ENCODE measurements around the gene HPSE2.
"Not testable (repeated sequence)": the region's sequence is repeated elsewhere in the genome, so short reads cannot be mapped to it uniquely, and the experiment has no call there.

The HPSE2 gene

DNA sequence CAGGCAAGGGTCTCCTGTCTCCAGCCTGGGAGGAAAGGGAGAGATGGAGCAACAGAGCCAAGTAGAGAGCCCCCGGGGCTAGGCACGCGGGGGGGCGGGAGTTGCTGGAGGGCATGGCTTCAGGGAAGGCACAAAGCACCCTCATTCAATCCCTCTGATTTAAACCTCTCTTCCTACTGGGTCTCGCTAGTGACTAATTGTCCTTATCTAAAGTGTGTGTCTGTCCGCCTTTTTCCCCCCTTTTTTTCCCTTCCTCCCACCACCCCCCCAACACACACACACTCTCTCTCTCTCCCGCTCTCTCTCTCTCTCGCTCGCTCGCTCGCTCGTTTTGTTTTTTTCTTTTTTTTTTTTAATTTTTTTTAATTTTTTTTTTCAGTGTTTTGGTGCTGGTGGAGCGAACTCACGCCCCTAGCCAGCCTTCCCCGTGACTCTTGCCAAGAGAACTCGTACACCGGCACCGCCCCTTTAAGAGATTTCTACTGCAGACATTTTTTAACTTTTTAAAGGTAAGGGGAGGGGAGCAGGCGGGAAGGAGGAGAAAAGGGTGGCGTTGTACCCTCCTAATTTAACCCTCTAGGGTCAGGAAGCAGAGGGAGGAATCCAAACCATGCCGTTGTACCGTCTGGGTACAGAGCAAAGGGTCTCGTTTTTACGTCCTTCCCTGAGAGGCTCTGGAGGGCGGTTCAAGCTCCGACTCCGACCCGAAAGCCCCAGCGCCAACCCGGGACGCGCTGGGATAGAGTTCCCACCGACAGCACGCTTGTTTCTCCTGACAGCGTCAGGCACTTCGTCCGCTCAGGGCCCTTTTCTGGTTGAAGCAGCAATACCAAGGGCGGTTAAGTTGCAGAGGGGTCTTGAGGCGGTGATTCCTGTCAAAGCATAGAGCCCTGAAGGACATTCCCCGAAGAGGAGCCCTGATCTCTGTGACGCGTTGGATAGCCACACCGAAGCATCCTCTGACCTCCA lies at the start of gene HPSE2:
HPSE2 (minus strand) TSS at position 195 of the 969 bp plus-strand sequence.
- DNase-seq = no peak

DNA sequence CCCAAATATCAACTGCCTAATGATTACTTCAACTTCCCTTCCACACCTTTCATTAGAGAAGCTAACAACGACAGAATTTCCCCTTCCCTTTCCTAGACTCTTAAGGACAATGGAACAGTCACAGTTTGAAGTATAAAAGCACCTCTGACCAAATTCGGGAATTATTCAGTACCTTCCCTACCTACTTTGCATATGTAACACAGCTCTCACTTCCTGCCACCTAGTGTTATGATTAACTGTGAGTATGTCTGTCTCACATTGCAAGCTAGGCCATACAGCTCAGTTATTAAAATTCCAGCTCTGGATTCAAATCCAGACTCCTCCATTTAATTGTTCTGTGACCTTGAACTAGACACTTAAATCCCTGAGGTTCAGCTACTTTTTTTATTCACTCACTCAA lies 44.8 kb upstream of the HPSE2 start:
- DNase-seq = no peak

DNA sequence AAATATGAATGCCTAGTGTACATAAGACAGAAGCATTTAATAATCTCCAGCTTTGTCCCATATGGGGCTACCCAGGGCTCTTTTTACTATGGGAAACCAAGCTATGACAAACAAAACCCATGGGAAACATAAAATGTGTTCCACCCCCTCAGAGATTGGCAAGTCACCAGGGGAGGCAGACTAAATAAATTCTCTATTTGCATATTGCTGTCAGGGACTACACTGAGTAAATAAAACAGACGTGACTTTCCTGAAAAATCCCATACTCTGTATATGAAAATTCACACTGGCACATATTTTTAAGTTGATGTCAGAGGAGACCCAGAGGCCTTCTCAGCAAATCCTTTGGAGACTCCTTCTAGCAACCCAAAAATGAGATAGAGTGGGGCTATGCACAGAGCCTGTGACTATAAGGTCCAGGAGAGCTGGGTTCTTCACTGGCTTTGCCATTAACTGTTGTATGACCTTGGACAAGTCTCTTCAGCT lies 44.0 kb upstream of the HPSE2 start:
- no peak for DNase-seq

DNA sequence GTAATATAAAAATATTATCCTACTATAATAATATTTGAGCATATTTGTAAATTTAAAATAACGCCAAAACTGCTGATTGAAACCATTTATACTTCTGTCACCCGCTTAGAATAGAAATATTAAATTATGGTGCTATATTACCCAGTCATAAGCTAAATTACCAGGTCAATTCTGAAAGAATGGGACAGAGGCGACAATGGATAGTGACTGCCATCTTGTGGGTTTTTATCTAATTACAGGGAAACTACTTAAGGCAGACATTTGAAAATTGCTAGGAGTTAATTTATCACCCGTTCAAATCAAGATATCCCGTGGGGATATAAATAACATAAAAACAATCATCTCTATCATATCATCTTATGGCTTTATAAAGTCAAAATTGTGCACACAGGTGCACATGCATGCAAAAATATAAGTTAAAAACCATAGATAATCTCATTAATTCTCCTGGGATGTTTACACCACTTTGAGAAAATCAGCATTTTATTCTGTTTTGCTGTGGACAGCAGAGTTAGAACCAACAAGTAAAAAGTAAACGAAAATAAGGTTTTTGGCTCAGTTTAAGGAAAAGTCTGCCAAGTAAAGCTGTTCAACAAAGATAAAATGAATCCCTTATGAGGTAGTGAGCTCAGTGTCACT lies 41.3 kb upstream of the HPSE2 start:
- no peak for DNase-seq

DNA sequence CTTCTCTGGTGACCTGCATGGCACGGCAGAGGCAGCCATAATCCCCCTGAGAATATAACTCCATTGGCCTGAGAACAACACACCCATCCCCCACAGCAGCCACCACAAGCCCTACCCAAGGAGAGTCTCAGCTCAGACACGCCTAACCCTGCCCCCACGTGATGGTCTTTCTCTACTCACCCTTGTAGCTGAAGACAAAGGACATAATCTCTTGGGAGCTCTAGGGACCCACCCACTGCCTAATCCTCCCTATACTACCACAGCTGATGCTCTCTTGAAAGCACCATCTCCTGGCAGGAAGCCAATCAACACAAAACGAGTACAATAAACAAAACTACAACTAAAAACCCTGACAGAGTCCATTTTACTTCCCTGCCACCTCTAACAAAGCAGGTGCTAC lies 30.7 kb upstream of the HPSE2 start:
- no peak for DNase-seq

DNA sequence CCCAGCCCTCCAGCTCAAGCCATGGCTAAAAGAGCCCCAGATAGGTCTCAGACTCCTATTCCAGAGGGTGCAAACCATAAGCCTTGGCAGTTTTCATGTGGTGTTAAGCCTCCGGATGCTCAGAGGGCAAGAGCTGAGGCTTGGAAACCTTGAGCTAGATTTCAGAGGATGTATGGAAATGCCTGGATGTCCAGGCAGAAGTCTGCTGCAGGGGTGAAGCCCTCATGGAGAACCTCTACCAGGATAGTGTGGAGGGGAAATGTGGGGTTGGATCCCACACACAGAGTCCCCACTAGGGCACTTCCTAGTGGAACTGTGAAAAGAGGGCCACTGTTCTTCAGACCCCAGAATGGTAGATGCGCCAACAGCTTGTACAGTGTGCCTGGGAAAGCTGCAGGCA lies 13.2 kb upstream of the HPSE2 start:
- no peak for DNase-seq

DNA sequence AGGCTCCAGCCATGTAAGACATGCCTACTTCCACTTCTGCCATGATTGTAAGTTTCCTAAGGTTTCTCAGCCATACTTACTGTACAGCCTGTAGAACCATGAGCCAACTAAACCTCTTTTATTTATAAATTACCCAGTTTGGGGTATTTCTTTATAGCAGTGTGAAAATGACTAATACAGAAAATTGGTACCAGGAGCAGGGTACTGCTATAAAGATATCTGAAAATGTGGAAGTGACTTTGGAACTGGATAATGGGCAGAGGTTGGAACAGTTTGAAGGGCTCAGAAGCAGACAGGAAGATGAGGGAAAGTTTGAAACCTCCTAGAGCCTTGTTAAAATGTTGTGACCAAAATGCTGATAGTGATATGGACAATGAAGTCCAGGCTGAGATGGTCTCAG lies 12.2 kb upstream of the HPSE2 start:
- DNase-seq = not testable (repeated sequence)

DNA sequence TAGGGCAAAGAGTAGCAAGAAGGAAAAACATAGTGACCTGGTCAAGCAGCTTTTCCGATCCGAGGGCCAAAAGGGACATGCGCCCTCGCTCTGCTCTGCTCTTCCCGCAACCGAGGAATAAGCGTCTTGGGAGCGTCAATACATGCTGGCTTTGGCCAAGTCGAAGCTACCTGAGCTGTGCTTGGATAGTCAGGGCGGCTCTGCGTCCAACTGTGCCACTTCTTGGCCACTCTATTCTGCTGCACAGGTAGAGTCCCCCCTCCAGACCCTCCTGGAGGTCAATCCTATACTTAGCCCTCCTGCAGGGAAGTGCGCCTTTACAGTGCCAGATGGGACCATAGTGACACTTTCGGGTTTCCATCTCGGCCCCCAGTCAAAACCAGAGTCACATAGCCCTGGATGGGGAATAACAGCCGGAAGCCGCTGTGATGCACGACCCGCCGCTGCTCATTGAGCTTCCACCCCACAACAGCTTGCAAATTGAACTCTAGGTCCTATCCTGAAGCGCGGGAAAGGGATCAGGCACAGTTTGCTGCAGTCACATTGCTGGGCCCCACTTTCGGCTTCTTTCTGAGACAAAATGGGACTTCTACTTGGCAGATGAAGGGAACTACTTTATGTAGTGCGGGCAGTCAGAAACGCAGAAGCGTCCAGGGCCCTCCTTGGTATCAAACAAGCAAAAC lies 1.1 kb upstream of the HPSE2 start:
- DNase-seq = no peak

DNA sequence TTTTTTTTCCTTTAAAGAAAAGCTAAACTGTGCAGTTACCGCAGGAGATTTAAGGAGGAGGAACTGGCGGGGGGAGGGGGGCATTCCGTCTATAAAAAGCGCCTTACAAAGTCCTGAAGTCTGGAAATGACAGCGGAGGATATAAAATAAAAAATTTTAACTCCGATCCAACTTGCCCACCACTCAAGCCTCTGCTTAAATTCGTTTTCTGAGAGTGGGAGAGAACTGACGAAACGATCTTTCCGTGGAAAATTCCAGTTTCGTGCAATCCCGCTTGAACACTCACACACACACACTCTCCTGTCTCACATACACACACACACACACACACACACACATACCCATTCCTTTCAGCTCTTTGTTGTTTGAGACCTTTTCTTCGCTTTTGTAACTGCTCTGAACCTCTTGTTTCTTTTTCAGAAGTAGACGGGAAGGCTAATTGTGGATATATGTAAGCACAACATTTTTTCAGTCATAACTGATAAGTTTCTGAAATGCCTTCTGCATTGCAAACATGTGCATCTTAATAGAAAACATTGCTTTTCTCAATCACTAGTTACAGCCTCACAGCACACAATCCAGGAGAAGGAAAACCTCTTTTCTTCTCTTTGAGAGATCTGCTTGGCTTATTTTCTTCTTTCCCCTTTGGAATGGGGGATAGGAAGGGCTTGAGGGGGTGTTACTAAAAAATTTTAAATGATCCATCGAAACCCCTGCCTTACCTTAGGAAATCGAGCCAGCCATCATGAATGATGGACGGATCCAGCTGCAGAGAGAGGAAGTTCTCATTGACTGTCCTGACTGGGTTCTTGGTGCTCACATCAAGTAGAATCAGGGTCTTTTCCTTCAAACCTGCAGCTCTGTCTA lies 628 bp downstream of the HPSE2 start:
- DNase-seq = no peak

DNA sequence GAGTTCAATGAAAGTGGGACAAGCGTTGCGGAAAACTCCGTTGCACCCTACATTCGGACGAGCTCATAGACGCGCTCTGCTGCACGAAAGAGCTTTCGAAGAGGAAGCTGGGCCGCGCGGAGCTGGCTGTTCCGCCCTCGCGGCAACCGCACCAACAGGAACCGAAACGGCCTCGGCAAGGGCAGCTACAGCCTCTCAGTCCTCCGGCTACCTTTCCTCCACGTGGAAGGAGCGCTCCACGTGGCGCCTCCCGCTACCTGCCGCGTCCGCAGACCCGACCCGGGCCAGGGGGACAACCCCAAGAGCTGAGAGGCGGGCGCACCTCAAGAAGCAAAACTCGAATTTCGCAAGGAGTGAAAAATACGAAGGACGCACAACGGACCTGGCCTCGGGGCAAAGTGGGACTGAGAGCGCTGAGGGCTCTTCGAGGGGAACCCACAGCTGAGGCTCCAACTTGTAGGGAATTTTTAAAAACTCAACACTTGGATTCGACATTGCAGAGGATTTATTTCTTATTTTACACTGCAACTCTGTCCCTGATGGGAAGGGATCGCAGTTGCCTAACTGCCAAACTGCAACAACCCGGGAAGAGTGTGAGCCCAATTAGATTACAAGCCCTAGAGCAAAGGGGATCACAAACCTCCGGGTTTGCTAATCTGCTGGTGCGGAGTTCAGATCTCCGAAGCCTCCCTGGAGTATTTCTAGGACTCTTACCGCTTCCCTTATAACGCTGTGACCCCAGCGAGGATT lies 1.4 kb downstream of the HPSE2 start:
- DNase-seq = no peak

DNA sequence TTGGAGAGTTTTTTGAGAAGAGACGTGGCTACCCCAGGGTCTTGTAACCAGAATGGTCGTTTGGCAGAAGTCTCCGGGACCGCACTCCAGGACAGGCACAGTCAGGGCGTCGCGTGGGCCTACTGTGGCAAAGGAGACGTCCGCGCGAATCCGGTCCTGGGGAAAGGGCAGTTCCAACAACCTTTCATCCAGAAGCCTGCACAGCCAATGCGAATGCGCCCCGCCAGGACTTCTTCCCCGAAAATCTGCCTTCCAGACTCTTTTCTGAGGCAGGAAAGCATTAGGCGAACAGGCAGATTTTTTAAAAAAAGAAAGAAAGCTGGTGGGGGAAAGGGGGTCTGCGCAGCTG lies 2.0 kb downstream of the HPSE2 start:
- DNase-seq = no peak

DNA sequence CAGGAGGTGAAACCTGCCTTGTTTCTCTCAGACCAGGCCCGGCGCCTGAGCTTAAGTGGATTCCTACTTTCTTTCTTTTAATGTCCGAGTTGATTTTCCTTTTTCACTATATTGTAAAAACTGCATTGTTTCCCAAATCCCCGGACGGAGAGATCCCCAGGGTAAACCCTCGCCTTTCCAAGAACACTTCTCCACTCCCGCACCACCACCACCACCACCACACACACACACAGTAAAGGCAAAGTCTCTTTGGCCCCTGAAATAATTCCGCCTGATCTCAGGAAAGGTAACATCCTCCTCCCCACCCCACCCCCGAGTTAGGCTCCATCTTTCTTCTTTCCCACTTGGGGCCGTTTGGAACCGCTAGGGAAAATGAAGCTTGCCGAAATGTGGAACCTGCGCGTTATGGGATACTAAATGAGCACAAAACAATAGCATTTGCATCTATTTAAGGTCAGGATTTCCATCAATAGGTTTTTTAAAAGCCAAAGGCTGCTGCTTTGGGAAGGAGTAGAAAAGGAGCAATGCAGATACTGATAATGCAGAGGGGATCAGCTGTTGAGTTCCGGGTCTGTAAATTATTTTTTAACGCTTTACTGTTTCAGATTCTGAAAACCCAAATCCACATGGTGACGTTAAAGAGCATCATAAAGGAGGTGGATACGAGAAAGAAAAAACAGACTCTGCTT lies 2.5 kb downstream of the HPSE2 start:
- DNase-seq = no peak

DNA sequence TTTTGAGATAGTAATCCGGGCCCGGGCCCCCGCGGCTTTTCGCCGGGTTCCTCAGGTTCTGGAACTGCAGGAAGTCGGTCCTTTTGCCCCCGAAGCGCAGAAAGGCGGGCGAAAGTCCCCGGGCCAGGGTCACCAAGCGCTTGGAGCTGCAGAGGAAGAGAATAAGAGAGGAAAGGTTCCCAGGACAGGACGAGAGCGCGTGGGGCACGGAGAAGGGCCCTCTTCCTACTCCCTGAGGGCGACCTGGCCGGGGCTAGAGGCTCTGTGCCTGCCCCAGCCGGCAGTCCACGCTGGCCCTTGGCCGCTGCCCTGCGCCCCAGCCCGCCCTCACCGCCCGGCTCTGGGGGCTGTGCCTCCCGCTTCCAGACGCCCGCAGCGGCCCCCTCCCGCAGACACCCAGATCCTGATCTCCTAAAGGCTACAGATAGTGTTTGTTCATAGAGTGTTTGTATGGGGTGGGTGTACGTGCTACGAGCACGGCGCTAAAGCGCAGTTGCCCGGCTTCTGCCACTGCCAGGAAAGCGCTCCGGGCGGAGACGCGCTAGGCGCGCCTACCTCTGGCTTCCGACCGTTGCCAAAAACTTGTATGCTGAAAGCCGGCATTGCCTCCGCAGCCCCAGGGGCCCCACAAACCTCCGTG lies 3.2 kb downstream of the HPSE2 start:
- no peak for DNase-seq

DNA sequence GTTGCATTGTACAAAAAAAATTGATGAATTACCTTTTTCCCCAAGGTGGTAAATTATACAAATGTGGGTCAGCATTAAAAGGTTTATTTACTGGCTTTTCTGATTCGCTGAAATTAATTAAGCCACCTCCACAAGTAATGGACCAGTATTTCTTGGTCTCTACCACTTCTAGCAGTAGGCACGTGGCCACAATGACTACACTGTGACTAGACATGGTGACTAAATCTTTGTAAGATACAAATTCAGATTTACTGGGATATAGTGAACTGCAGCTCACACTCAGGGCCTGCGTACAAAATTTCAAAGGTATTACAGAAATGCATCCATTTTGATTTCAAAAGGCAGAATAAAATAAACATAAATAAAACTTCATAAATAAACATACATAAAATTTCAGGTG lies 10.9 kb downstream of the HPSE2 start:
- no peak for DNase-seq

DNA sequence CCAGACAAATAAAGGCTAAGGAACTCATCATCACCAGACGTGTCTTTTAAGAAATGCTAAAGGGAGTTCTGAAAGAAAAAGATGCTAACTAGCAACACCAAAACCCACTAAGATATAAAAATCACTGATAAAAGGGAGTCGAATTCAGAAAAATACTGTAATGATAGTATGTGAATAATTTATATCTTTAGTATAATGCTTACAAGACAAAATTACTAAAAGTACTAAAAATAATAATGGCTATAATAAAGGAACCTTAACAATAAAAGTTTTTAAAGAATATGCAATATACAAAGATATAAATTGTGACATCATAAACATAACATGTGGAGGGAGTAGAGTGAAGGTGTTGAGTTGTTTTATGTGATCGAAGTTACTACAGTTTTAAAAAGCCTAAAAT lies 28.3 kb downstream of the HPSE2 start:
- no peak for DNase-seq

DNA sequence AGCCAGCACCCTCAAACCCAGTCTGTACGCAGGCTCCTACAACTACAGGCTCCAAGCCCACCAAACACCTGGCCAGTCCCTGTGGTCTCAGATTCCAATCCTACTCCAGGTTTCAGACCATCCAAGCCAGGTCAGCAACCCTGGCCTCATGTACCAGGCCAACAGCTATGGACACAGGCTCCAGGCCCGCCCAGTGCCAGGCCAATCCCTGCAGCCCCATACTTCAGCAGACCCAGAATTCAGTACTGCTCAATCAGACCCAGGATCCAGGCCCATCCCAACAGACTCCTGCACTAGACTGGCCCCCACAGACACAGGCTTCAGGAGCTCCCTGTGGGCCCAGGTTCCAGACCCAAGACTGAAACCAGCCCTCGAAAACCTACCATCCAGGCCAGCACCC lies 32.3 kb downstream of the HPSE2 start:
- DNase-seq = no peak

DNA sequence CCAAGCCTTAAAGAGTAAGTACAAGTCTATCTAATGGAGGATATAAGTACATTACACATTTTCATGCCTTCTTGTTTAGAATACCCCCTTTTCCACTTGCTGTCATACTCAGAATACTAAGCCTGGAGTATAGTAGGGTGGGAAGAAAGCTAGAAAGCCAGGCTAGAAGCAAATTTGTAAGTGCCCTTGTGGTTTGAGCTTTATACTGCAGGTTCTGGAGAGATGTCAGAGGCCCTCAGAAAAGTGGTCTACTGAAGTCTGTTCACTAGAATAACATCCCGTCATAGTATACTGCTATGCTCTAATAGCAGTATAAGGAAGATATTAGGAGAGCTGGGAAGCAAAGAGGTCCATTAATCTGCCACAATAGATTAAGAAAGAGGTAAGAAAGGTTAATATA lies 62.7 kb downstream of the HPSE2 start:
- DNase-seq = no peak

DNA sequence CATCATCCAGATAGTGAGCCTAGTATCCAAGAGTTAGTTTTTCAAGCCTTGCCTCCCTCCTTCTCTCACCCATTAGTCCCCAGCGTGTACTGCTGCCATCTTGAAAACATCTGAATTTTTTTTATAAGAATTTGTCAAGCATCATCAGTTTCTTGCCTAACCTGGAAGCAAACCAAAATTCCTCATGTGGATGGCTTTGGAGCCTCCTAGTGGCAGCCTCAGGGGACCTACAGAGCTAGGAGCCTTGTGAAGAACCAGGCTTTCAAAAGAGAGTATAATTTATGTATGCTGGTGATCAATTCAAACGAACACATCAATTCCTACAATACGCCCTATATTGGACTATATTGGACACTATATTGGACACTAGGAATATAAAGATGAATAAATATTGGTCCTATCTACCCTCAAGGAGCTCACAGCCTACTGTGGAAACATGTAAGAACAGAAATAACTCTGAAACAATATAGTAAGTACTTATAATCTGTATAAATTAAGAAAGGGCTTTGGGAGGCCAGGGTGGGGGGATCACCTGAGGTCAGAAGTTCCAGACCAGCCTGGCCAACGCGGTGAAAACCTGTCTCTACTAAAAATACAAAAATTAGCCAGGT lies 63.4 kb downstream of the HPSE2 start:
- DNase-seq = peak; percentile 32

DNA sequence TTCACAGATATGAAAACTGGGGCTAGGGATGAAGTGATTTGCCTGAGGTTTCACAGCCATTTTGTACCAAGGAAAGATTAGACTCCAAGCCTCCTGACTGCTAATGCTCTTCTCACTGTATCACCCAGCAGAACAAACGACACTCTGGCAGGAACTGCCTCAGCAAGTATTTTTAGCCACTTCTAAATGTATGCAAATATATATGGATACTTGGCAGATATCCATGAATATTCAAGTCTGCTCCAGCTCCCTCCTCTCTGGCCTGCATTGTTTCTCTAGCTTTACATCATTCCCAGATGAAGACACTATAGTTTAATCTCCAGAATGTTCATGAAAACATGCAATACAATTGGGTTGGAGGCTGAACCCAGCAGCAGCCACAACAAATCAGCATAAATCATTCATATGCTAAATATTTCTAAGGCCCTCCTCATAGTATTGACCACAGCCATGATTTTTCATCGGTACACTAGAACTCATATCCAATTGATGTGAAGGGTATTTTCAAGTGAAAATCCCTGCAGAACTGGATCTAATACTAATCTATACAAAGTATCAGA lies 65.5 kb downstream of the HPSE2 start:
- no peak for DNase-seq

DNA sequence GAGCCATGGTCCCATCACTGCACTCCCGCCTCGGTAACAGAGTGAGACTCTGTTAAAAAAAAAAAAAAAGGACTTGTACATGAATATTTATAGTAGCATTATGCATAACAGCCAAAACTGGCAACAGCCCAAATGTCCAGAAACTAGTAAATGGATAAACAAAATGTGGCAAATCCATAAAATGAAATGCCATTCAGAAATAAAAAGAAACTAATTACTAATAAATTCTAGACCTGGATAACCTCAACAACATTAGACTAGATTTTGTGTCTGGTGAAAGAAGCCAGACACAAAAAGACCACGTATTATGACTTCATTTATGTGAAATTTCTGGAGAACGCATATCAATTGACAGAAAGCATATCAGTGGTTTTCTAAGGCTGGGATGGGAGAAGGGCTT lies 74.5 kb downstream of the HPSE2 start:
- DNase-seq = no peak

Data from 8988T (cell line).